OCI-LY3 (cell line): Measurements from ENCODE around the gene P2RX4.

Source experiments
- EZH2phosphoT487 ChIP-seq: fragments of 200-600 bp; shearing (Covaris generic); IDR thresholded peaks from 2 replicates; pipeline ENCODE4 v1.6.1; 2018; ENCODE audit warnings: antibody characterized with exemption, mixed run types, low read depth
- TF ChIP-seq, protein P1 (sequence below): fragments of 200-600, 300-600 bp; sonication (generic); IDR thresholded peaks from 2 replicates; pipeline ENCODE4 v1.5.1; 2014; ENCODE audit warnings: antibody characterized with exemption, low read length, low read depth

DNA sequence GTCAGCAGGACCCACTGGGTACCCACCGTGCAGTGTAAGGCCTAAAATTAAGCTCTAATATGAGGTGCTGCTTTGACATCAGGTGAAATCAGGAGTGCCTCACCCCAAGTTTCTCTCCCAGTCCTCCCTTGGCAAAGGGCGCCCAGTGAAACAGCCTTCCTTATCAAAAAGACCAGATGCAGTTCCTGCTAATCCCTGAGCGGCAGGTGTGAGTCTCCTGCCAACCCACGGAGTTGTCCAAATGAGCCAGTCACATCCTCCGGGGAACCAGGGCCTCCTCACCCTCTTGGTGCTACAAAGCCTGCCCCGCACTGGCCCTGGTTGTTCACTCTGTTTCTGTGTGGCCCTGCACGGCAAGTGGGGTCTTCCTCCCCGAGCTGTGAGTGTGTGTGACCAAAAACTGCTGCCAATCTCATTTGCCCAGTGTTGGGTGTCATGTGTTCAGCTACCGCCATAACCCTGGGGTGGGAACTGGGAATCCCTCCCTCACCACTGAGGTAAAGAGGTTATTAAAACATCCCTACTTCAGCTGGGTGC is 20.2 kb upstream of the P2RX4 start:
- TF ChIP-seq, protein P1, sequence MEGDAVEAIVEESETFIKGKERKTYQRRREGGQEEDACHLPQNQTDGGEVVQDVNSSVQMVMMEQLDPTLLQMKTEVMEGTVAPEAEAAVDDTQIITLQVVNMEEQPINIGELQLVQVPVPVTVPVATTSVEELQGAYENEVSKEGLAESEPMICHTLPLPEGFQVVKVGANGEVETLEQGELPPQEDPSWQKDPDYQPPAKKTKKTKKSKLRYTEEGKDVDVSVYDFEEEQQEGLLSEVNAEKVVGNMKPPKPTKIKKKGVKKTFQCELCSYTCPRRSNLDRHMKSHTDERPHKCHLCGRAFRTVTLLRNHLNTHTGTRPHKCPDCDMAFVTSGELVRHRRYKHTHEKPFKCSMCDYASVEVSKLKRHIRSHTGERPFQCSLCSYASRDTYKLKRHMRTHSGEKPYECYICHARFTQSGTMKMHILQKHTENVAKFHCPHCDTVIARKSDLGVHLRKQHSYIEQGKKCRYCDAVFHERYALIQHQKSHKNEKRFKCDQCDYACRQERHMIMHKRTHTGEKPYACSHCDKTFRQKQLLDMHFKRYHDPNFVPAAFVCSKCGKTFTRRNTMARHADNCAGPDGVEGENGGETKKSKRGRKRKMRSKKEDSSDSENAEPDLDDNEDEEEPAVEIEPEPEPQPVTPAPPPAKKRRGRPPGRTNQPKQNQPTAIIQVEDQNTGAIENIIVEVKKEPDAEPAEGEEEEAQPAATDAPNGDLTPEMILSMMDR = no peak
- no peak for TF ChIP-seq EZH2phosphoT487
